Effector CD8-positive, alpha-beta T cell (primary cell): ENCODE results near the gene SPHK2.
"Not testable (repeated sequence)": the region's sequence is repeated elsewhere in the genome, so short reads cannot be mapped to it uniquely, and the experiment has no call there.

Experiments
- DNase-seq: peaks from one replicate; lab custom pipeline; 2025; lab: John Stamatoyannopoulos, UW
- total RNA-seq, 4 experiments: gene quantifications; one replicate each; lab custom pipeline; 2026; lab: John Stamatoyannopoulos, UW

The SPHK2 gene, protein sequence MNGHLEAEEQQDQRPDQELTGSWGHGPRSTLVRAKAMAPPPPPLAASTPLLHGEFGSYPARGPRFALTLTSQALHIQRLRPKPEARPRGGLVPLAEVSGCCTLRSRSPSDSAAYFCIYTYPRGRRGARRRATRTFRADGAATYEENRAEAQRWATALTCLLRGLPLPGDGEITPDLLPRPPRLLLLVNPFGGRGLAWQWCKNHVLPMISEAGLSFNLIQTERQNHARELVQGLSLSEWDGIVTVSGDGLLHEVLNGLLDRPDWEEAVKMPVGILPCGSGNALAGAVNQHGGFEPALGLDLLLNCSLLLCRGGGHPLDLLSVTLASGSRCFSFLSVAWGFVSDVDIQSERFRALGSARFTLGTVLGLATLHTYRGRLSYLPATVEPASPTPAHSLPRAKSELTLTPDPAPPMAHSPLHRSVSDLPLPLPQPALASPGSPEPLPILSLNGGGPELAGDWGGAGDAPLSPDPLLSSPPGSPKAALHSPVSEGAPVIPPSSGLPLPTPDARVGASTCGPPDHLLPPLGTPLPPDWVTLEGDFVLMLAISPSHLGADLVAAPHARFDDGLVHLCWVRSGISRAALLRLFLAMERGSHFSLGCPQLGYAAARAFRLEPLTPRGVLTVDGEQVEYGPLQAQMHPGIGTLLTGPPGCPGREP
- total RNA-seq = 25.5 to 27.4 (median 26.0) reads per million in 4 experiments

GRCh38 chr19:48618916-48619691, at the start of gene SPHK2, which contains the start of gene RPL18:
Gene SPHK2, plus strand, starts transcription at chr19:48619506. Its CDS starts 1,009 bp downstream, at chr19:48620515.
Gene RPL18, minus strand, starts transcription at chr19:48619178. Its CDS starts 35 bp downstream, at chr19:48619143.
- peak; percentile 87 for DNase-seq

DNA sequence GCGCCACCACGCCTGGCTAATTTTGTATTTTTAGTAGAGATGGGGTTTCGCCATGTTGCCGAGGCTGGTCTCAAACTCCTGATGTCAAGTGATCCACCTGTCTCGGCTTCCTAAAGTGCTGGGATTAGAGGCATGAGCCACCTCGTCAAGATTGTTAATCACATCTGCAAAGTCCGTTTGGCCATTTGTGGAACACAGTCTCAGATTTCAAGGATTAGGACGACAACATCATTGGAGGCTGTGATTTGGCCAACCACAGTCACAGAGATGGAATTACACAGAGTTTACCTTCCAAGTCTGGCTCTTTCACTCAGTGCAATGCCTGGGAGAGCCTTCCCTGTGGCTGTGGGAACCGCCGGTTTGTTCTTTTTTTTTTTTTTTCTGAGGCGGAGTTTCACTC, 49.5 kb upstream of the SPHK2 start:
- no peak for DNase-seq

- DNase-seq = no peak
These were observed 47.7 kb upstream of the SPHK2 start for GRCh38 chr19:48571378-48572162.

GRCh38 chr19:48573163-48573505, 46.2 kb upstream of the SPHK2 start:
- DNase-seq = no peak

DNA sequence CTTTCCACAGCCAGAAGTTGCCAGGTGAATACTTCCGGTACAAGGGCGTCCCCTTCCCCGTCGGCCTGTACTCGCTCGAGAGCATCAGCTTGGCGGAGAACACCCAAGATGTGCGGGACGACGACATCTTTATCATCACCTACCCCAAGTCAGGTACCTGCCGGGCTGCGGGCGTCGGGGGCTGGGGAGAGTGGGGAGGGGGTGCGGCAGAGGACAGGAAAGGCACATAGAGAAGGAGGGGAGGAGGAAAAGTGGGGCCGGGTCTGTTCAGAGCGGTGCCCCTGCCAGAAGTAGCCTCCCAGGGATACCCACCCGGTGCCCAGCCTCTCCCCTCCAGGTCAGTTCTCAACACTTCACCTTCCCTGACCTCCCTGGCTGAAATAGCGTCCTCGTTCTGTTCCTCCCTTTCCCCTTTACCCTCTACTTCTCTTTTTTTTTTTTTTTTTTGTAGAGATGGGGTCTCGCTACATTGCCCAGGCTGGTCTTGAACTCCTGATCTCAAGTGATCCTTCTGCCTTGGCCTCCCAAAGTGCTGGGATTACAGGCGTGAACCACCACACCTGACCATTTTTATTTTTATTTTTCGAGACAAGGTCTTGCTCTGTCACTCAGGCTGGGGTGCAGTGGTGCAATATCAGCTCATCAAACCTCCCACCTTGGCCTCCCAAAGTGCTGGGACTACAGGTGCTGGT, 43.2 kb upstream of the SPHK2 start:
- DNase-seq = no peak

DNA sequence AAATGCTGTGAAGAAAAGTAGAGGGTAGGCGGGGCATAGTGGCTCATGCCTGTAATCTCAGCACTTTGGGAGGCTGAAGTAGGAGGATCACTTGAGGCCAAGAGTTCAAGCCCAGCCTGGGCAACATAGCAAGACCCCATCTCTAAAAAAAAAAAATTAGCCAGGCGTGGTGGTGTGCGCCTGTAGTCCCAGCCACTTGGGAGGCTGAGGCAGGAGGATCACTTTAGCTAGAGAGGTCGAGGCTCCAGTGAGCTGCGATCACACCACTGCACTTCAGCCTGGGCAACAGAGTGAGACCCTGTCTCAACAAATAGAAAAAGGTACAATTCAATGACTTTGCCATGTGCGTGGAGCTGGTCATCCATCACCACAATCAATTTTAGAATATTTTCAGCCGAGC, 41.4 kb upstream of the SPHK2 start:
- DNase-seq = not testable (repeated sequence)

DNA sequence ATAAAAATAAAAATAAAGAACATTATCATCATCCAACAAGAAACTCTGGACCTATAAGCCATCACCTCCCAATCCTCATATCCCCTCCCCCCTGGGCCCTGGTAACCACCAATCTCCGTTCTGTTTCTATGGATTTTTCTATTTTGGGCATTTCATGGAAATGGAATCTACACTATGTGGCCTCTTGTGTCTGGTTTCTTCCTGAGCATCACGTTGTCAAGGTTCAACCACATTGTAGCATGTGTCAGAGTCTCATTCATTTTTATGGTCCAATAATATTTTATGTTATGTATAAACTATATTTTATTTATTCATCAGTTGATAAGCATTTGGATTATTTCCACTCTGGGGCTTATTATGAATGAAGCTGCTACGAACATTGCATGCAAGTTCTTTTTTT, 40.4 kb upstream of the SPHK2 start:
- no peak for DNase-seq

GRCh38 chr19:48582168-48582567, 37.1 kb upstream of the SPHK2 start:
- no peak for DNase-seq

DNA sequence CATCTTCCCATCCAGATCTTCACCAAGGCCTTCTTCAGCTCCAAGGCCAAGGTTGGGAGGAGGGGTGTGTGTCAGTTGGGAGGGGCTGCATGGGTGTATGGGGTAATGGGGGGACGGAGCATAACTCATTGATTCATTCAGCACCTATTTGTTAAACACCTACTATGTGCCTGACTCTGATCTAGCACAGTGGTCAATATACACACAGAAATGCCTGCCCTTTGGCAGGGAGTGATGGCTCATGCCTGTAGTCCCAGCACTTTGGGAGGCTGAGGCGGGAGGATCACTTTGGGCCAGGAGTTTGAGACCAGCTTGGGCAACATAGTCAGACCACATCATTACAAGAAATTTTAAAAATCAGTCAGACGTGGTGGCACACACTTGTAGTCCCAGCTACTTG, 31.9 kb upstream of the SPHK2 start:
- no peak for DNase-seq

DNA sequence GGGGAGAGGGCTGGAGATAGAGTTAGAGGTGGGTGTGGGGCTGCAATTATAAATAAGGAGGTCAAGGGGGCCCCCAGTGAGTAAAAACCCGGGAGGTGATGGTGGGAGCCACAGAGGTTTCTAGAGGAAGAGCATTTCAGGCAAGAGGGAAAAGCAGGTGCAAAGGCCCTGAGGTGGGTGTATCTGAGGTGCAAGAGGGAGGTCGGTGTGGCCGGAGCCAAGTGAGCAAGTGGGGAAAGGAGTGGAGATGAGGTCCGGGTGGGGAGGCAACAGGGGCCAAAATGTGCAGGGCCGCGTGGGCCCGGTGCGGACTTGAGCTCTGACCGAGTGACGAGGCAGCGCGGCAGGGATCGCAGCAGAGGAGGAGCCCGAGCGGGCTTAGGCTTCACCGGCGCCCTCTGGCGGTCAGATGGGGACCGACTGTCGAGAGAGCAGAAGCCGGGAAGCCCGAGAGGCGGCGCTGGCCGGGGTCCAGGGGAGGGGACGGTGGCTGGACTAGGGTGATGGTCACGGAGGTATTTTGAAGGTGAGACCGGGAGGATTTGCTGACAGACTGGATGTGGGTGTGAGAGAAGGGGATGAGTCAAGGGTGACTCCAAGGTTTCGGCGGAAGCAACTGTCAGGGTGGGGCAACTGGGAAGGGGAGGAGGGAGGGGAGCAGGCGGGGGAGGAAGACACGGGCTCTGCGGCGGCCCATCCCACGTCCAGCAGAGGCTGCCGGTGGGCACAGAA, 30.5 kb upstream of the SPHK2 start:
- peak; percentile 83 for DNase-seq

GRCh38 chr19:48591021-48591420, 28.3 kb upstream of the SPHK2 start:
- no peak for DNase-seq

- DNase-seq = no peak
These were observed 24.1 kb upstream of the SPHK2 start for GRCh38 chr19:48595171-48595570.

DNA sequence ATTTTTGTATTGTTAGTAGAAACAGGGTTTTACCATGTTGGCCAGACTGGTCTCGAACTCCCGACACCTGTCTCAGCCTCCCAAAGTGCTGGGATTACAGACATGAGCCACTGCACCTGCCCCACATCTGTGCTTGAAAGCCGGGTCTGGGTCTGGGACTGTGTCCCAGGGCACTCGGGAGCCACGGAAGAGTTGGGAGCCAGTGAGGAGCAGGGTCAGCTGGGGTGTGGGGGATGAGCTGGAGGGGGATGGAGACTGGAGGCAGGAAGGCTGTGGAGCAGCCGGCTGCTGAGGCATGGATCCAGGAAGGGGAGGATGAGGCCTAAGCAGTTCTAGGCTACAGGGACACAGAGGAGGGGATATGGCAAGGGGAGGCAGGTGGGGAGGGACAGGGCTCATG, 23.5 kb upstream of the SPHK2 start:
- no peak for DNase-seq

- no peak for DNase-seq
These were observed 23.1 kb upstream of the SPHK2 start for GRCh38 chr19:48596237-48596636.

- no peak for DNase-seq
These were observed 22.4 kb upstream of the SPHK2 start for GRCh38 chr19:48596679-48597465.

DNA sequence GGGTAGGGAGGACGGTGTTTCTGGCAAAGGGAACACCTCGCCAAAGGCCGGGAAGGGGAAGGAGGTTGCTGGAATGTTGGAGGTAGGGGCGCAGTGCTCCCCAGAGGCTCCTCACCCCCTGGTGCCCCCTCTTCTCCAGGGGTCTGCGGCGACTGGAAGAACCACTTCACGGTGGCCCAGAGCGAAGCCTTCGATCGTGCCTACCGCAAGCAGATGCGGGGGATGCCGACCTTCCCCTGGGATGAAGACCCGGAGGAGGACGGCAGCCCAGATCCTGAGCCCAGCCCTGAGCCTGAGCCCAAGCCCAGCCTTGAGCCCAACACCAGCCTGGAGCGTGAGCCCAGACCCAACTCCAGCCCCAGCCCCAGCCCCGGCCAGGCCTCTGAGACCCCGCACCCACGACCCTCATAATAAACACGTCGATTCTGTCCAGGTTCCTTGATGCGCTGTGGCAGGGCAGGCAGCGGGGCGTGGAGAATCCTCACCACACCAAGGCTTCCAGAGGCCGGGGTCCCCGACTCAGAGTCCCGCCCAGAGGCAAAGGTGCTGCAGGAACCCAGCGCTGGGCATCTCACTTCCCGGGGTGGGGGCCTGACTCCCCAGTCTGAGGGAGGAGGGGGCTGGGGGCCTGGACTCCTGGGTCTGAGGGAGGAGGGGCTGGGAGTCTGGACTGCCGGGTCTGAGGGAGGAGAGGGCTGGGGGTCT, 20.2 kb upstream of the SPHK2 start:
- DNase-seq = no peak

DNA sequence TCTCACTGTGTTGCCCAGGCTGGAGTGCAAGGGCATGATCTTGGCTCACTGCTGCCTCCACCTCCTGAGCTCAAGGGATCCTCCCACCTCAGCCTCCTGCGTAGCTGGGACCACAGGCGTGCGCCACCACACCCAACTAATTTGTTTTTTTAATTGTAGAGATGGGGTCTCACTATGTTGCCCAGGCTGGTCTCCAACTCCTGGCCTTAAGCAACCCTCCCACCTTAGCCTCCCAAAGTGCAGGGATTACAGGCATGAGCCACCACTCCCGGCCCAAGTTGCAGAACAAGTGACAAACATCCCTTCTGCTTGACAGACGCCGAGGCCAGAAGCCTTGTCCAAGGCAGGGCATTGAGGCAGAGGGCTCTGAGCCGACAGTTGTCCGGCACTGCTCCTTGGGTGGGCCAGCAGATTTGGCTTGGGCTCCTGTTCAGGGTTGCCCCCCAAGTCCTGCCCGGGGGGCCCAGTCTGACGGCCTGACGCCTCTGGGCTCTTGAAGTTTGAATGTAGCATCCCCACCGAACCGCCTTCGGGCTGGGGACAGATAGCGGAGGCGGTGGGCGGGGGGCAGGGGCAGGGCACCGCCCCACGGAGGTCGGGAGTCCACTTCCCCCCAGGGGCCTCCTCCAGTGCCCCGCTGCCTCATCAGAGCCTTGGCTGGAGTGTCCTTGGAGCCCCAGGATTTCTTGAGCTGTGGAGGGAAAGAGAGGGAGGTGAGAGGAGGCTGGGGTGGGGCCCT, 18.5 kb upstream of the SPHK2 start:
- DNase-seq = no peak

DNA sequence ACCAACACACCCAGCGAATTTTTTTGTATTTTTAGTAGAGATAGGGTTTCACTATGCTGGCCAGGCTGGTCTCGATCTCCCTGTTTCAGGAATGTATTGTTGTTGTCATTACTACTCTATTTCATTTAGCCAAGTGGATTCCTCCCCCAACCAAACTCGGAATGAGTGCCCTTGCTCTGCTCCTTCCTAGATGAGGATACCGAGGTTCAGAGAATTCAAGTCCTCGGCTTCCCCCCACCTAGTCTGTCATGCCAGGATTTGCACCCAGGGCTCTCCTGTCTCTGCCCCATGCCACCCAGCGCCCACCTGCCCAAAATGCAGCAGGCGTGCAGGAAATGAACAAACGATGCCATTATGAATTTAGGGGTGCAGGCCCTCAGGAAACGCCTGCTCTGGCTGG, 16.3 kb upstream of the SPHK2 start:
- DNase-seq = no peak
